HepG2 (cell line): ENCODE measurements around the gene VAV2. TPM values are rescaled to one million over a fixed set of nuclear protein-coding genes. Genes with fewer than 3 reads are reported as not detected.

Experiments
- ATAC-seq: fragments of 200-7000 bp; cut with Tn5 transposase; 3 replicates; pipeline ENCODE4 v1.9.1; 2020; ENCODE audit warnings: mild to moderate bottlenecking, moderate library complexity
- BruUV-seq: library from RNA; stranded (reverse); fragments of 400-500 nt; replicated peaks from 2 replicates; lab custom pipeline; 2021; lab: Mats Ljungman, UMichigan
- CTCF ChIA-PET: fragments of 300-600 bp; formaldehyde crosslinking; extraction: SDS; loops from one replicate; lab custom pipeline; 2021; ENCODE audit warnings: low total read pairs, inconsistent platforms, low intra/inter-chr PET ratio; lab: Yijun Ruan, JAX
- POLR2A ChIA-PET: fragments of 350-600 bp; sonication (Branson Sonifier 250); formaldehyde crosslinking; loops from one replicate; lab custom pipeline; 2020; ENCODE audit warnings: antibody characterized with exemption, inconsistent platforms; lab: Yijun Ruan, JAX
- DNase-seq: peaks from one replicate; pipeline ENCODE4 v3.0.0-alpha.2; 2015; ENCODE audit warnings: low spot score
- FAIRE-seq: peaks from 3 replicates; lab custom pipeline; 2011; peaks lifted over from hg19 to GRCh38; lab: Jason Lieb, UNC
- H2AFZ ChIP-seq: one replicate; pipeline ENCODE4 v1.6.1; 2011; ENCODE audit warnings: low read length, inconsistent platforms
- H3K27ac ChIP-seq: fragments of 300-600 bp; 3 replicates; pipeline ENCODE4 v1.8.0; 2011; ENCODE audit warnings: mixed run types, mild to moderate bottlenecking, mixed read lengths, low read length, inconsistent platforms; ENCODE audit not compliant: insufficient read depth; ENCODE audit errors: extremely low read length
- H3K27me3 ChIP-seq, 2 experiments: fragments of 200-600 bp in 1 of 2; 2 replicates in 1 of 2; 3 replicates in 1 of 2; pipeline versions ENCODE4 v1.6.0 to v1.8.0; 2011; ENCODE audit warnings: low read length in 2 of 2, mild to moderate bottlenecking in 2 of 2, moderate library complexity in 2 of 2, inconsistent platforms in 1 of 2; ENCODE audit not compliant: insufficient read depth in 2 of 2, control insufficient read depth in 1 of 2
- H3K36me3 ChIP-seq, 2 experiments: fragments of 200-600 bp in 1 of 2; replicated peaks in 1 of 2; 2 replicates in 1 of 2; 3 replicates in 1 of 2; pipeline versions ENCODE4 v1.5.1 to v1.8.0; 2011; ENCODE audit warnings: low read length in 2 of 2, inconsistent platforms in 1 of 2; ENCODE audit not compliant: insufficient read depth in 2 of 2, control insufficient read depth in 1 of 2
- H3K4me1 ChIP-seq: 2 replicates; pipeline ENCODE4 v1.5.1; 2012; ENCODE audit warnings: low read length, inconsistent platforms; ENCODE audit not compliant: insufficient read depth
- H3K4me2 ChIP-seq: 2 replicates; pipeline ENCODE4 v1.6.0; 2011; ENCODE audit warnings: low read depth, low read length, inconsistent platforms
- H3K4me3 ChIP-seq, 3 experiments: fragments of 200-600 bp in 1 of 3; sonication (generic), shearing (Covaris generic) in 1 of 3; replicated peaks in 1 of 3; 2 replicates each; pipeline ENCODE4 v1.5.1; 2011 to 2016; ENCODE audit warnings: low read length in 3 of 3, inconsistent platforms in 2 of 3, low read depth in 2 of 3, mild to moderate bottlenecking in 2 of 3, control low read depth in 1 of 3, mixed read lengths in 1 of 3; ENCODE audit not compliant: insufficient read depth in 1 of 3
- H3K79me2 ChIP-seq: one replicate; pipeline ENCODE4 v1.6.1; 2011; ENCODE audit warnings: low read length, inconsistent platforms; ENCODE audit not compliant: insufficient read depth
- H3K9ac ChIP-seq: 2 replicates; pipeline ENCODE4 v1.6.0; 2011; ENCODE audit warnings: mild to moderate bottlenecking, low read depth, low read length, inconsistent platforms; ENCODE audit not compliant: insufficient read depth
- H3K9me3 ChIP-seq: 2 replicates; pipeline ENCODE4 v1.5.1; 2012; ENCODE audit warnings: mild to moderate bottlenecking, low read length
- H4K20me1 ChIP-seq: 2 replicates; pipeline ENCODE4 v1.6.0; 2011; ENCODE audit warnings: inconsistent platforms, mild to moderate bottlenecking, low read length, moderate library complexity; ENCODE audit not compliant: insufficient read depth
- BRCA1 ChIP-seq: sonication (generic); formaldehyde crosslinking; IDR thresholded peaks from 2 replicates; pipeline ENCODE4 v1.4.0; 2020; ENCODE audit warnings: missing genetic modification reagents
- GRHL1 ChIP-seq: sonication (generic); formaldehyde crosslinking; conservative IDR thresholded peaks from 2 replicates; pipeline ENCODE4 v1.8.0; 2022; ENCODE audit warnings: missing genetic modification reagents
- MZF1 ChIP-seq: sonication (generic); formaldehyde crosslinking; IDR thresholded peaks from 2 replicates; pipeline ENCODE4 v1.8.1; 2023; ENCODE audit warnings: mild to moderate bottlenecking, missing genetic modification reagents, borderline replicate concordance
- ONECUT2 ChIP-seq: sonication (generic); formaldehyde crosslinking; IDR thresholded peaks from 2 replicates; pipeline ENCODE4 v1.4.0; 2020; ENCODE audit warnings: missing genetic modification reagents
- REXO4 ChIP-seq: sonication (generic); formaldehyde crosslinking; IDR thresholded peaks from 2 replicates; pipeline ENCODE4 v1.8.0; 2022; ENCODE audit warnings: missing genetic modification reagents, mild to moderate bottlenecking, borderline replicate concordance
- RORA ChIP-seq: sonication (generic); formaldehyde crosslinking; IDR thresholded peaks from 2 replicates; pipeline ENCODE4 v1.5.0; 2020; ENCODE audit warnings: mild to moderate bottlenecking, missing genetic modification reagents, moderate library complexity
- SMAD3 ChIP-seq: sonication (generic); formaldehyde crosslinking; IDR thresholded peaks from 2 replicates; pipeline ENCODE4 v1.4.0; 2020; ENCODE audit warnings: missing genetic modification reagents
- SP1 ChIP-seq, 2 experiments: fragments of 450-650 bp in 1 of 2; sonication (generic) in 1 of 2; formaldehyde crosslinking in 1 of 2; IDR thresholded peaks; 2 replicates each; pipeline versions ENCODE4 v1.4.0 to v1.6.1; 2016 to 2020; ENCODE audit warnings: missing genetic modification reagents in 1 of 2
- U2AF1 ChIP-seq: fragments of 200-400 bp; formaldehyde crosslinking; optimal IDR thresholded peaks from 2 replicates; pipeline ENCODE3; 2017; ENCODE audit warnings: mild to moderate bottlenecking, low read depth, low read length
- ZNF382 ChIP-seq: sonication (generic); formaldehyde crosslinking; IDR thresholded peaks from 2 replicates; pipeline ENCODE4 v1.5.0; 2020; ENCODE audit warnings: missing genetic modification reagents, mild to moderate bottlenecking, borderline replicate concordance
- ZNF607 ChIP-seq: sonication (generic); formaldehyde crosslinking; IDR thresholded peaks from 2 replicates; pipeline ENCODE4 v1.5.1; 2020; ENCODE audit warnings: missing genetic modification reagents, mild to moderate bottlenecking, borderline replicate concordance
- ZNF841 ChIP-seq: sonication (generic); formaldehyde crosslinking; IDR thresholded peaks from 2 replicates; pipeline ENCODE4 v1.8.1; 2023; ENCODE audit warnings: missing genetic modification reagents, borderline replicate concordance
- WGBS: methylation state at CpG from one replicate; pipeline ENCODE4 v1.1.6; 2017; ENCODE audit warnings: low lambda C conversion rate; 5-methylcytosine and 5-hydroxymethylcytosine counted together
- in situ Hi-C: cut with HindIII; loops from 2 replicates; pipeline ENCODE4 v1.10.0; 2017; ENCODE audit warnings: low pct_unique_long_range_greater_than_20kb; ENCODE audit not compliant: extremely low pct_ligation_motif_present
- intact Hi-C: fragments of 100-400 bp; cut with micrococcal nuclease; formaldehyde crosslinking; loops from one replicate; pipeline ENCODE4 v1.10.0; 2022; ENCODE audit not compliant: unreplicated experiment
- polyA plus RNA-seq, 8 experiments: library from polyadenylated mRNA; depleted of rRNA in 3 of 8; stranded (reverse) in 7 of 8; unstranded in 1 of 8; fragments of >200 nt; fragmentation: Illumina TruSeq in 4 of 8; extraction: Trizol in 4 of 8; gene quantifications; 2 replicates each; pipeline versions ENCODE4 v1.2.1 to v1.2.3, GENCODE V29; 2011 to 2016; ENCODE audit warnings: low read depth in 4 of 8, missing spikeins in 1 of 8, mixed read lengths in 1 of 8; ENCODE audit not compliant: insufficient read depth in 1 of 8
- total RNA-seq, 5 experiments: library from RNA; depleted of rRNA; stranded (reverse); fragments of >200 nt; fragmentation: Illumina TruSeq; extraction: Trizol; gene quantifications; 2 replicates each; pipeline ENCODE4 v1.2.3, GENCODE V29; 2016; ENCODE audit warnings: low read depth in 1 of 5
- TF ChIP-seq, protein P1 (sequence below): sonication (generic); formaldehyde crosslinking; IDR thresholded peaks from 2 replicates; pipeline ENCODE4 v1.4.0; 2020; ENCODE audit warnings: missing genetic modification reagents, borderline replicate concordance
- TF ChIP-seq, protein P2 (sequence below): sonication (generic); formaldehyde crosslinking; IDR thresholded peaks from 2 replicates; pipeline ENCODE4 v1.8.1; 2023; ENCODE audit warnings: missing genetic modification reagents, mild to moderate bottlenecking, borderline replicate concordance
- TF ChIP-seq, protein P3 (sequence below): sonication (generic); formaldehyde crosslinking; IDR thresholded peaks from 2 replicates; pipeline ENCODE4 v1.4.0; 2020; ENCODE audit warnings: missing genetic modification reagents, mild to moderate bottlenecking, borderline replicate concordance
- TF ChIP-seq, protein P4 (sequence below): sonication (generic); formaldehyde crosslinking; IDR thresholded peaks from 2 replicates; pipeline ENCODE4 v1.4.0; 2020; ENCODE audit warnings: mild to moderate bottlenecking, missing genetic modification reagents
- TF ChIP-seq, protein P5 (sequence below): sonication (generic); formaldehyde crosslinking; IDR thresholded peaks from 2 replicates; pipeline ENCODE4 v1.8.0; 2022; ENCODE audit warnings: mild to moderate bottlenecking, missing genetic modification reagents

Gene VAV2
- total and polyA plus RNA-seq, 2 of the 13 experiments (the other 11 are each of a cell fraction or from before 2014, with no cell fraction given) = 22.5 to 22.9 TPM

DNA sequence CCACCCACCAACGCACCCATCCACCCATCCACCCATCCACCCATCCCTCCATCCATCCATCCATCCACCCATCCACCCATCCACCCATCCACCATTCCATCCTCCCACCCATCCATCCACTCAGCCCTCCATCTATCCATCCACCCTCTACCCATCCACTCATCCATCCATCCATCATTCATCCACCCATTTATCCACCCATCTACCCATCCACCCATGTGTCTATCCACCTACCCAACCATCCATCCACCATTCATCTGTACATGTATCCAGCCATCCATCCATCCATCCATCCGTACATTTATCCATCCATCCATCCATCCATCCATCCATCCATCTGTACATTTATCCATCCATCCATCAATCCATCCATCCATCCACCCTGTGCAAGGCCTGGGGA lies 11.1 kb upstream of the VAV2 start (continued):
- TF ChIP-seq, protein P1, sequence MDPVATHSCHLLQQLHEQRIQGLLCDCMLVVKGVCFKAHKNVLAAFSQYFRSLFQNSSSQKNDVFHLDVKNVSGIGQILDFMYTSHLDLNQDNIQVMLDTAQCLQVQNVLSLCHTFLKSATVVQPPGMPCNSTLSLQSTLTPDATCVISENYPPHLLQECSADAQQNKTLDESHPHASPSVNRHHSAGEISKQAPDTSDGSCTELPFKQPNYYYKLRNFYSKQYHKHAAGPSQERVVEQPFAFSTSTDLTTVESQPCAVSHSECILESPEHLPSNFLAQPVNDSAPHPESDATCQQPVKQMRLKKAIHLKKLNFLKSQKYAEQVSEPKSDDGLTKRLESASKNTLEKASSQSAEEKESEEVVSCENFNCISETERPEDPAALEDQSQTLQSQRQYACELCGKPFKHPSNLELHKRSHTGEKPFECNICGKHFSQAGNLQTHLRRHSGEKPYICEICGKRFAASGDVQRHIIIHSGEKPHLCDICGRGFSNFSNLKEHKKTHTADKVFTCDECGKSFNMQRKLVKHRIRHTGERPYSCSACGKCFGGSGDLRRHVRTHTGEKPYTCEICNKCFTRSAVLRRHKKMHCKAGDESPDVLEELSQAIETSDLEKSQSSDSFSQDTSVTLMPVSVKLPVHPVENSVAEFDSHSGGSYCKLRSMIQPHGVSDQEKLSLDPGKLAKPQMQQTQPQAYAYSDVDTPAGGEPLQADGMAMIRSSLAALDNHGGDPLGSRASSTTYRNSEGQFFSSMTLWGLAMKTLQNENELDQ = no peak
- TF ChIP-seq, protein P2, sequence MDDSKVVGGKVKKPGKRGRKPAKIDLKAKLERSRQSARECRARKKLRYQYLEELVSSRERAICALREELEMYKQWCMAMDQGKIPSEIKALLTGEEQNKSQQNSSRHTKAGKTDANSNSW (CRISPR knock-in tag) = no peak
- TF ChIP-seq U2AF1 = no peak
- TF ChIP-seq, protein P3, sequence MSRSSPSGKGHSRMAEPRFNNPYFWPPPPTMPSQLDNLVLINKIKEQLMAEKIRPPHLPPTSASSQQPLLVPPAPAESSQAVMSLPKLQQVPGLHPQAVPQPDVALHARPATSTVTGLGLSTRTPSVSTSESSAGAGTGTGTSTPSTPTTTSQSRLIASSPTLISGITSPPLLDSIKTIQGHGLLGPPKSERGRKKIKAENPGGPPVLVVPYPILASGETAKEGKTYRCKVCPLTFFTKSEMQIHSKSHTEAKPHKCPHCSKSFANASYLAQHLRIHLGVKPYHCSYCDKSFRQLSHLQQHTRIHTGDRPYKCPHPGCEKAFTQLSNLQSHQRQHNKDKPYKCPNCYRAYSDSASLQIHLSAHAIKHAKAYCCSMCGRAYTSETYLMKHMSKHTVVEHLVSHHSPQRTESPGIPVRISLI (CRISPR knock-in tag) = no peak
- no peak for TF ChIP-seq RORA (CRISPR knock-in tag)
- TF ChIP-seq SP1 (IDR thresholded peaks at IDR 0.05) = no peak
- TF ChIP-seq SP1 (CRISPR knock-in tag; IDR thresholded peaks at IDR 0.05) = no peak

GRCh38 chr9:134002796-134003195 lies 10.7 kb upstream of the VAV2 start:
- peaks cover 13% of the 10 kb centered on the region for H3K4me1 ChIP-seq
- H3K4me3 ChIP-seq = no peak overlapping the region
- no peak overlapping the region for H3K27ac ChIP-seq
- no peaks in the 10 kb centered on the region for H3K79me2 ChIP-seq
- no peaks in the 10 kb centered on the region for H3K36me3 ChIP-seq
- H3K9me3 ChIP-seq = no peaks in the 10 kb centered on the region
- H2AFZ ChIP-seq = no peak overlapping the region
- H3K9ac ChIP-seq = no peak overlapping the region
- WGBS = 30% methylated on average over 2 of the region's 2 CpGs
- FAIRE-seq = no peak
- no peak for ATAC-seq
- ChIA-PET POLR2A (interaction anchor here (1.1 kb wide), 1 partner anchor 9 kb away, joined by 3 read pairs; no protein-coding TSS in a partner anchor), CTCF (no interaction called here)
- in situ Hi-C loops (no loop called here), intact Hi-C loops (no loop called here)
- peaks cover 2 to 13% of the 10 kb centered on the region in 2 experiments; a peak in 3 of 5 replicates for H3K27me3 ChIP-seq
- H4K20me1 ChIP-seq = no peaks in the 10 kb centered on the region
- DNase-seq = no peak
- BruUV-seq = no TSS peak
- H3K4me2 ChIP-seq = no peak overlapping the region
- no peak for TF ChIP-seq SMAD3 (CRISPR knock-in tag)
- no peak for TF ChIP-seq ZNF607
- TF ChIP-seq GRHL1 = no peak
- TF ChIP-seq ZNF841 (CRISPR knock-in tag) = no peak
- no peak for TF ChIP-seq MZF1
- TF ChIP-seq, protein P4, sequence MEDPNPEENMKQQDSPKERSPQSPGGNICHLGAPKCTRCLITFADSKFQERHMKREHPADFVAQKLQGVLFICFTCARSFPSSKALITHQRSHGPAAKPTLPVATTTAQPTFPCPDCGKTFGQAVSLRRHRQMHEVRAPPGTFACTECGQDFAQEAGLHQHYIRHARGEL (CRISPR knock-in tag) = no peak
- TF ChIP-seq BRCA1 (CRISPR knock-in tag) = no peak
- no peak for TF ChIP-seq ZNF382 (CRISPR knock-in tag)
- no peak for TF ChIP-seq ONECUT2 (CRISPR knock-in tag)
- TF ChIP-seq, protein P5, sequence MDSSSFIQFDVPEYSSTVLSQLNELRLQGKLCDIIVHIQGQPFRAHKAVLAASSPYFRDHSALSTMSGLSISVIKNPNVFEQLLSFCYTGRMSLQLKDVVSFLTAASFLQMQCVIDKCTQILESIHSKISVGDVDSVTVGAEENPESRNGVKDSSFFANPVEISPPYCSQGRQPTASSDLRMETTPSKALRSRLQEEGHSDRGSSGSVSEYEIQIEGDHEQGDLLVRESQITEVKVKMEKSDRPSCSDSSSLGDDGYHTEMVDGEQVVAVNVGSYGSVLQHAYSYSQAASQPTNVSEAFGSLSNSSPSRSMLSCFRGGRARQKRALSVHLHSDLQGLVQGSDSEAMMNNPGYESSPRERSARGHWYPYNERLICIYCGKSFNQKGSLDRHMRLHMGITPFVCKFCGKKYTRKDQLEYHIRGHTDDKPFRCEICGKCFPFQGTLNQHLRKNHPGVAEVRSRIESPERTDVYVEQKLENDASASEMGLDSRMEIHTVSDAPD = no peak
- TF ChIP-seq REXO4 = no peak
